HEK293T (cell line): ENCODE results near the gene PARVA.

Experiments
- CTCF ChIA-PET: fragments of 350-600 bp; formaldehyde crosslinking; extraction: SDS; loops from one replicate; lab custom pipeline; 2021; ENCODE audit warnings: antibody characterized with exemption, inconsistent platforms; lab: Yijun Ruan, JAX
- POLR2A ChIA-PET: fragments of 350-600 bp; formaldehyde crosslinking; extraction: SDS; loops from one replicate; lab custom pipeline; 2020; ENCODE audit warnings: antibody characterized with exemption, inconsistent platforms; lab: Yijun Ruan, JAX
- DNase-seq: peaks from one replicate; pipeline ENCODE4 v3.0.0; 2012; ENCODE audit warnings: mixed read lengths; ENCODE audit errors: extremely low spot score
- ARNT ChIP-seq: fragments of 450-650 bp; IDR thresholded peaks from 2 replicates; pipeline ENCODE4 v1.6.1; 2017; ENCODE audit warnings: mild to moderate bottlenecking
- BHLHE40 ChIP-seq: fragments of 450-650 bp; IDR thresholded peaks from 2 replicates; pipeline ENCODE4 v1.6.1; 2016; ENCODE audit warnings: mild to moderate bottlenecking, moderate library complexity, borderline replicate concordance
- CTBP1 ChIP-seq: fragments of 450-650 bp; IDR thresholded peaks from 2 replicates; pipeline ENCODE4 v1.6.1; 2016; ENCODE audit warnings: borderline replicate concordance
- ELF4 ChIP-seq: fragments of 450-650 bp; IDR thresholded peaks from 2 replicates; pipeline ENCODE4 v1.6.1; 2017; ENCODE audit warnings: antibody characterized with exemption
- FOXA1 ChIP-seq: fragments of 450-650 bp; IDR thresholded peaks from 2 replicates; pipeline ENCODE4 v1.6.1; 2016; ENCODE audit warnings: mild to moderate bottlenecking
- FOXK2 ChIP-seq: fragments of 450-650 bp; IDR thresholded peaks from 2 replicates; pipeline ENCODE4 v1.6.1; 2016; ENCODE audit warnings: mild to moderate bottlenecking
- FOXM1 ChIP-seq: fragments of 450-650 bp; IDR thresholded peaks from 2 replicates; pipeline ENCODE4 v1.6.1; 2017; ENCODE audit warnings: mild to moderate bottlenecking, borderline replicate concordance
- HDGF ChIP-seq: fragments of 450-650 bp; IDR thresholded peaks from 2 replicates; pipeline ENCODE4 v1.6.1; 2017; ENCODE audit warnings: antibody characterized with exemption, borderline replicate concordance
- L3MBTL2 ChIP-seq: fragments of 450-650 bp; conservative IDR thresholded peaks from 2 replicates; pipeline ENCODE4 v1.6.1; 2016; ENCODE audit warnings: mild to moderate bottlenecking
- LEF1 ChIP-seq: fragments of 450-650 bp; IDR thresholded peaks from 2 replicates; pipeline ENCODE4 v1.6.1; 2017; ENCODE audit warnings: mild to moderate bottlenecking, borderline replicate concordance
- NFRKB ChIP-seq: fragments of 450-650 bp; IDR thresholded peaks from 2 replicates; pipeline ENCODE4 v1.6.1; 2016; ENCODE audit warnings: mild to moderate bottlenecking, moderate library complexity
- SP1 ChIP-seq: fragments of 450-650 bp; IDR thresholded peaks from 2 replicates; pipeline ENCODE4 v1.6.1; 2017
- SUZ12 ChIP-seq: fragments of 450-650 bp; IDR thresholded peaks from 2 replicates; pipeline ENCODE4 v1.6.1; 2016; ENCODE audit warnings: mild to moderate bottlenecking
- TARDBP ChIP-seq: fragments of 450-650 bp; IDR thresholded peaks from 2 replicates; pipeline ENCODE4 v1.6.1; 2016
- ZNF384 ChIP-seq: fragments of 450-650 bp; IDR thresholded peaks from 2 replicates; pipeline ENCODE4 v1.6.1; 2016
- TF ChIP-seq, protein P1 (sequence below): fragments of 450-650 bp; IDR thresholded peaks from 2 replicates; pipeline ENCODE4 v1.6.1; 2016

The PARVA gene

DNA sequence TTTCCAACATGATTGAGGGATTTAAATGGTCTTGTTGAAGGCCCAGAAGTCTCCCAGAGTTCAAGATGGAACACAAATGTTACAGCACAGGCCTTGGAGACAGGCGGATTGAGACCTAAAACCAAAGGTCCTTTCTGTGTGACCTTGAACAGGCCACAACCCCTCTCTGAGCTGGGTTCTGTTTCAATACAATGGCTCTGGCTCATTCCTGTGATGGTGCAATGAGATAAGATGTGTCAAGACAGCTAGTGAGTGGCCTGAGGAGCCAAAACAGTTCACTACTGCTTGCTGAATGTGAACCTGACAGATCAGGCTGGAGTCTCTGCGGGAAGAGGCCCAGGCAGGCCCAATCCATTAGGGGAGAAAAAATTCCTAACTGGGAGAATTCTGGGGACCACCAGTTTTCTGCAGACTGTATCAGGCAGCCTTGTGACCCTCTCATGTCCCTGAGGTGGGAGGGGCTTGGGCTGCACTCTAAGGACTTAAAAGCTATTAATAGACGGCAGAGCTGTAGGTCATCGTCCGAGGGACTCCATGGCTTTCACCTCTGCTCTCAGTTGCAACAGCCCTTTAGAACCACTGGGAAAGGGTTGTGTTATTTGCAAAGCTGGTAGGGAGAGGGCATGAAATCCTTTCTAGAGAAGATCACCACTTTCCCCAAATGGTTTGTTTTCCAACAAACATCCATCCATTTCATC lies 170.7 kb downstream of the PARVA start:
- POLR2A ChIA-PET: no interaction called here
- CTCF ChIA-PET: no interaction called here
- TF ChIP-seq TARDBP (no peak), SP1 (no peak), L3MBTL2 (no peak), FOXA1 (no peak)
- no peak for DNase-seq

GRCh38 chr11:12552692-12553091 lies 175.3 kb downstream of the PARVA start:
- no peak for TF ChIP-seq CTBP1
- TF ChIP-seq ZNF384: no peak
- no peak for TF ChIP-seq BHLHE40
- TF ChIP-seq ARNT: no peak
- TF ChIP-seq LEF1: no peak
- no peak for TF ChIP-seq FOXA1
- no peak for TF ChIP-seq SP1
- TF ChIP-seq L3MBTL2: no peak
- TF ChIP-seq, protein P1, sequence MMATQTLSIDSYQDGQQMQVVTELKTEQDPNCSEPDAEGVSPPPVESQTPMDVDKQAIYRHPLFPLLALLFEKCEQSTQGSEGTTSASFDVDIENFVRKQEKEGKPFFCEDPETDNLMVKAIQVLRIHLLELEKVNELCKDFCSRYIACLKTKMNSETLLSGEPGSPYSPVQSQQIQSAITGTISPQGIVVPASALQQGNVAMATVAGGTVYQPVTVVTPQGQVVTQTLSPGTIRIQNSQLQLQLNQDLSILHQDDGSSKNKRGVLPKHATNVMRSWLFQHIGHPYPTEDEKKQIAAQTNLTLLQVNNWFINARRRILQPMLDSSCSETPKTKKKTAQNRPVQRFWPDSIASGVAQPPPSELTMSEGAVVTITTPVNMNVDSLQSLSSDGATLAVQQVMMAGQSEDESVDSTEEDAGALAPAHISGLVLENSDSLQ: no peak
- no peak for TF ChIP-seq NFRKB
- no peak for TF ChIP-seq FOXK2
- TF ChIP-seq SUZ12: no peak
- no peak for TF ChIP-seq TARDBP
- TF ChIP-seq ELF4: no peak
- no peak for TF ChIP-seq FOXM1
- no peak for TF ChIP-seq HDGF
- POLR2A ChIA-PET: no interaction called here
- CTCF ChIA-PET: no interaction called here
- no peak for DNase-seq

DNA sequence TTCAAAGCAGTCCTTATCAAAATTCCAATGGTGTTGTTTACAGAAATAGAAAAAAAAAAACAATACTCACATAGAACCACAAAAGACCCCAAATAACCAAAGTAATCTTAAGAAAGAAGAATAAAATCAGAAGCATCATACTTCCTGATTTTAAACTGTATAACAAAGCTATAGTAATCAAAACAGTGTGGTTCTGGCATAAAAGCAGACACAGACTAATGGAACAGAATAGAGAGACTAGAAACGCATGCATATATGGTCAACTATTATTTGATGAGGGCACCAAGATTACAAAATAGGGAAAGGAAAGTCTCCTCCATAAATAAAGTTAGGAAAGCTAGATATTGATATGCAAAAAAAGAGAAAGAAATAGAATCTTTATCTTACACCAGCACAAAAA lies 176.8 kb downstream of the PARVA start:
- ChIA-PET CTCF (no interaction called here), POLR2A (no interaction called here)
- DNase-seq: no peak
- TF ChIP-seq L3MBTL2: no peak
- no peak for TF ChIP-seq CTBP1
- TF ChIP-seq LEF1: no peak
- TF ChIP-seq TARDBP: no peak
- TF ChIP-seq ARNT: no peak
- TF ChIP-seq SUZ12: no peak
- no peak for TF ChIP-seq FOXA1
- TF ChIP-seq NFRKB: no peak
- TF ChIP-seq SP1: no peak

- CTCF ChIA-PET: no interaction called here
- TF ChIP-seq ARNT (no peak), ELF4 (no peak), BHLHE40 (no peak), ZNF384 (no peak), LEF1 (no peak), SUZ12 (no peak), HDGF (no peak)
- DNase-seq: no peak
- POLR2A ChIA-PET: no interaction called here
Measured at GRCh38 chr11:12556155-12556554, 178.8 kb downstream of the PARVA start.

- CTCF ChIA-PET: no interaction called here
- no peak for DNase-seq
- TF ChIP-seq FOXK2: no peak
- no peak for TF ChIP-seq L3MBTL2
- no peak for TF ChIP-seq SP1
- TF ChIP-seq ARNT: no peak
- no peak for TF ChIP-seq FOXM1
- TF ChIP-seq NFRKB: no peak
- TF ChIP-seq, protein P1: no peak
- TF ChIP-seq CTBP1: no peak
- no peak for TF ChIP-seq FOXA1
- TF ChIP-seq BHLHE40: no peak
- TF ChIP-seq ELF4: no peak
- no peak for TF ChIP-seq ZNF384
- no peak for TF ChIP-seq LEF1
- TF ChIP-seq TARDBP: no peak
- TF ChIP-seq HDGF: no peak
- no peak for TF ChIP-seq SUZ12
- POLR2A ChIA-PET: no interaction called here
Measured at GRCh38 chr11:12556788-12557384, 179.5 kb downstream of the PARVA start.

DNA sequence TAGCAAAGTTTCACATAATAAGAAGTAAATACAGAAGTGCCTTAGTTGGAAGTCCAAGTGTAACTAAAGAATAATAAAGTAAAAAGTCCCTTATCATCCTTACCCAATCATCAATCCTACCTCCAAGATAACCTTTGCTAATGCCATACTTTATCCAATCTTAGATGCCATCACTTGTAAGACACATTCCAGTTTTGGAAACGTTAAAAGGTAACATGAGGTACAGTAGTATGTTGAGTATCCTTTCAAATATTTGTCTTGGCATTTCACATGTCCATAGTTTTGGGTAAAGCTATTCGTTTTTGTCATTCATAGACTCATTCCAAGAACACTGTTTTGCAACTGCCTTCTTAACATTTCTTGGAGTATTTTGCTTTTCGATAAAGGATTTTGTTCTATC lies 181.6 kb downstream of the PARVA start:
- ChIA-PET CTCF (no interaction called here), POLR2A (no interaction called here)
- no peak for DNase-seq
- TF ChIP-seq ARNT (no peak), LEF1 (no peak)

DNA sequence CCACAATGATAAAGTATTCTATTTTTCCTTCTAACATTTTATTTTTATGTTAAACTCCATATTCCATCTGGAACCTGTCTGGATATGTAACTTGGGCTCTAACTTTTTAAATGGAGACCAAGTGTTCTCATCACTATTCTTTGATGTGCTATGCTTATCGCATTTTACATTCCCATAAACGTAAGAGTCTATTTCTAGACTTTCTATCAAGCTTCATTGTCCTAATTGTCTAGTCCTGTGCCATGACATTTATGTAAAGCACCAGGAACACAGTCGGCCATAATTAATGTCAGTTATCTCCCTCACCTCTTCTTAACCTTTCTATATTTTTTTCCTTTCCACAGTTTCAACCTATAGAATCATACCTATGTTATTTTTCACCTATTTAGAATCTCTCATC lies 183.0 kb downstream of the PARVA start:
- no peak for TF ChIP-seq FOXA1
- TF ChIP-seq ZNF384: no peak
- no peak for TF ChIP-seq TARDBP
- TF ChIP-seq FOXM1: no peak
- no peak for TF ChIP-seq ARNT
- TF ChIP-seq BHLHE40: no peak
- TF ChIP-seq SUZ12: no peak
- no peak for TF ChIP-seq ELF4
- TF ChIP-seq LEF1: no peak
- TF ChIP-seq CTBP1: no peak
- no peak for TF ChIP-seq SP1
- no peak for TF ChIP-seq FOXK2
- no peak for TF ChIP-seq L3MBTL2
- DNase-seq: no peak
- CTCF ChIA-PET: no interaction called here
- POLR2A ChIA-PET: no interaction called here
